ENCODE data around the gene PAFAH1B1.

GRCh38 chr17:2562162-2562858 is 31.1 kb upstream of the PAFAH1B1 start:
- TF ChIP-seq POLR2AphosphoS5 (IDR thresholded peaks at IDR 0.05; ENCODE audit: low read depth, low read length) (no peak), TAF1 (IDR thresholded peaks at IDR 0.05; ENCODE audit: borderline replicate concordance, insufficient read depth, low read length) (no peak)
